Chondrocyte (in vitro differentiated cells): ENCODE measurements around the gene NUBPL. TPM values are rescaled to one million over a fixed set of nuclear protein-coding genes. Genes with fewer than 3 reads are reported as not detected.

Experiments used
- DNase-seq: peaks from one replicate; pipeline ENCODE4 v3.0.0; 2021; ENCODE audit warnings: mixed read lengths, low spot score
- H3K27ac Mint-ChIP-seq: one replicate; pipeline ENCODE4 v1.8.0; 2021; ENCODE audit warnings: mild to moderate bottlenecking, moderate library complexity, mixed read lengths; ENCODE audit not compliant: unreplicated experiment
- H3K27me3 Mint-ChIP-seq: 2 replicates; pipeline ENCODE4 v1.8.0; 2021; ENCODE audit warnings: low read depth, mixed read lengths
- H3K36me3 Mint-ChIP-seq: 2 replicates; pipeline ENCODE4 v1.8.0; 2021; ENCODE audit warnings: low read depth, mixed read lengths
- H3K4me1 Mint-ChIP-seq: 2 replicates; pipeline ENCODE4 v1.8.0; 2021; ENCODE audit warnings: low read depth, mild to moderate bottlenecking, mixed read lengths
- H3K4me3 Mint-ChIP-seq: one replicate; pipeline ENCODE4 v1.8.0; 2021; ENCODE audit warnings: mild to moderate bottlenecking, moderate library complexity, mixed read lengths; ENCODE audit not compliant: unreplicated experiment
- H3K9me3 Mint-ChIP-seq: 2 replicates; pipeline ENCODE4 v1.8.0; 2021; ENCODE audit warnings: low read depth, mixed read lengths
- CTCF ChIP-seq: fragments of 200-600 bp; sonication (generic); IDR thresholded peaks from 2 replicates; pipeline ENCODE4 v1.5.0; 2021; ENCODE audit warnings: antibody characterized with exemption, mild to moderate bottlenecking, moderate library complexity
- total RNA-seq: library from RNA; stranded (reverse); gene quantifications from 3 replicates; pipeline ENCODE4 v1.2.1, GENCODE V29; 2021

The NUBPL gene
- total RNA-seq, 1 donor from 2014 or later: 9.8 TPM

GRCh38 chr14:31564194-31564593 is 3.0 kb downstream of the NUBPL start:
- no peak for TF ChIP-seq CTCF
- H3K4me1 Mint-ChIP-seq: peaks cover 33% of the 10 kb centered on the region
- H3K27ac Mint-ChIP-seq: no peak overlapping the region
- H3K27me3 Mint-ChIP-seq: no peaks in the 10 kb centered on the region
- H3K36me3 Mint-ChIP-seq: peaks cover 2% of the 10 kb centered on the region
- no peak for DNase-seq
- H3K4me3 Mint-ChIP-seq: no peak overlapping the region
- H3K9me3 Mint-ChIP-seq: no peaks in the 10 kb centered on the region

GRCh38 chr14:31566456-31566855 is 5.3 kb downstream of the NUBPL start:
- DNase-seq: no peak
- no peak for TF ChIP-seq CTCF
- Mint-ChIP-seq H3K27ac (no peak overlapping the region), H3K4me1 (peaks cover 29% of the 10 kb centered on the region), H3K9me3 (no peaks in the 10 kb centered on the region), H3K27me3 (no peaks in the 10 kb centered on the region), H3K36me3 (peaks cover 2% of the 10 kb centered on the region), H3K4me3 (no peak overlapping the region)

GRCh38 chr14:31567655-31568054 is 6.5 kb downstream of the NUBPL start:
- no peak for DNase-seq
- H3K27ac Mint-ChIP-seq: no peak overlapping the region

GRCh38 chr14:31568161-31568560 is 7.0 kb downstream of the NUBPL start:
- Mint-ChIP-seq H3K4me1 (peaks cover 16% of the 10 kb centered on the region), H3K4me3 (no peak overlapping the region), H3K27ac (peak overlapping the region; percentile 29), H3K36me3 (peaks cover 2% of the 10 kb centered on the region), H3K27me3 (no peaks in the 10 kb centered on the region), H3K9me3 (no peaks in the 10 kb centered on the region)
- no peak for DNase-seq
- no peak for TF ChIP-seq CTCF

More at GRCh38 chr14:31567655-31568054, 6.5 kb downstream of the NUBPL start:
- H3K36me3 Mint-ChIP-seq: peaks cover 2% of the 10 kb centered on the region
- peaks cover 22% of the 10 kb centered on the region for H3K4me1 Mint-ChIP-seq
- no peaks in the 10 kb centered on the region for H3K9me3 Mint-ChIP-seq
- no peak for TF ChIP-seq CTCF
- H3K27me3 Mint-ChIP-seq: no peaks in the 10 kb centered on the region
- H3K4me3 Mint-ChIP-seq: no peak overlapping the region

GRCh38 chr14:31568671-31569070 is 7.5 kb downstream of the NUBPL start:
- no peaks in the 10 kb centered on the region for H3K9me3 Mint-ChIP-seq
- peak overlapping the region; percentile 8 for H3K27ac Mint-ChIP-seq
- H3K27me3 Mint-ChIP-seq: no peaks in the 10 kb centered on the region
- H3K4me1 Mint-ChIP-seq: peaks cover 12% of the 10 kb centered on the region
- TF ChIP-seq CTCF: no peak
- no peak overlapping the region for H3K4me3 Mint-ChIP-seq
- peaks cover 2% of the 10 kb centered on the region for H3K36me3 Mint-ChIP-seq
- no peak for DNase-seq
